CD4-positive, alpha-beta T cell treated with Interleukin-1 beta for 1 hour (primary cell): ENCODE results near the gene GTF2E1.
"Not testable (repeated sequence)": the region's sequence is repeated elsewhere in the genome, so short reads cannot be mapped to it uniquely, and the experiment has no call there.

Source experiments
- DNase-seq, 2 donors: peaks; one replicate each; pipeline ENCODE4 v3.0.0-alpha.2; 2020 to 2022

Gene GTF2E1

GRCh38 chr3:120742198-120742848 is at the start of gene GTF2E1, which contains the start of gene RABL3:
Gene GTF2E1, plus strand, starts transcription at chr3:120742744. Its CDS starts 7,809 bp downstream, at chr3:120750553.
Gene RABL3, minus strand, starts transcription at chr3:120742516. Its CDS starts 9 bp downstream, at chr3:120742507.
- peak; percentile 97 to 99 for DNase-seq

- DNase-seq = no peak
Measured at GRCh38 chr3:120693439-120694171, 48.9 kb upstream of the GTF2E1 start.

- no peak for DNase-seq
Measured at GRCh38 chr3:120699333-120699732, 43.2 kb upstream of the GTF2E1 start.

GRCh38 chr3:120705884-120706582 is 36.5 kb upstream of the GTF2E1 start:
- no peak for DNase-seq

GRCh38 chr3:120706950-120707349 is 35.6 kb upstream of the GTF2E1 start:
- no peak for DNase-seq

GRCh38 chr3:120708408-120708807 is 34.1 kb upstream of the GTF2E1 start:
- no peak for DNase-seq

- no peak for DNase-seq
Measured at GRCh38 chr3:120710369-120710768, 32.2 kb upstream of the GTF2E1 start.

- no peak for DNase-seq
Measured at GRCh38 chr3:120713262-120713661, 29.3 kb upstream of the GTF2E1 start.

GRCh38 chr3:120719167-120719834 is 23.2 kb upstream of the GTF2E1 start:
- peak; percentile 83 for DNase-seq

GRCh38 chr3:120726791-120727190 is 15.8 kb upstream of the GTF2E1 start:
- no peak for DNase-seq

- no peak for DNase-seq
Measured at GRCh38 chr3:120730576-120731542, 11.7 kb upstream of the GTF2E1 start.

- DNase-seq = not testable (repeated sequence)
Measured at GRCh38 chr3:120738006-120738405, 4.5 kb upstream of the GTF2E1 start.

- DNase-seq = no peak
Measured at GRCh38 chr3:120741320-120741719, 1.2 kb upstream of the GTF2E1 start.

GRCh38 chr3:120741837-120742197 is 727 bp upstream of the GTF2E1 start:
- DNase-seq = no peak

GRCh38 chr3:120742849-120743365 is 363 bp downstream of the GTF2E1 start:
- peak in 1 of 2 donors; percentile 16 for DNase-seq

GRCh38 chr3:120743556-120744195 is 1.1 kb downstream of the GTF2E1 start:
- DNase-seq = no peak

- no peak for DNase-seq
Measured at GRCh38 chr3:120745466-120745865, 2.9 kb downstream of the GTF2E1 start.

GRCh38 chr3:120749843-120750242 is 7.3 kb downstream of the GTF2E1 start:
- no peak for DNase-seq

- no peak for DNase-seq
Measured at GRCh38 chr3:120752230-120752629, 9.7 kb downstream of the GTF2E1 start.

GRCh38 chr3:120752865-120753264 is 10.3 kb downstream of the GTF2E1 start:
- DNase-seq = no peak

GRCh38 chr3:120753810-120754209 is 11.3 kb downstream of the GTF2E1 start:
- DNase-seq = no peak
